HepG2 (cell line): Measurements from ENCODE around the gene UROD. TPM values are rescaled to one million over a fixed set of nuclear protein-coding genes. Genes with fewer than 3 reads are reported as not detected.

Experiments
- ATF7 ChIP-seq, 2 experiments: fragments of 450-650 bp in 1 of 2; sonication (generic) in 1 of 2; formaldehyde crosslinking in 1 of 2; IDR thresholded peaks; 2 replicates each; pipeline versions ENCODE4 v1.4.0 to v1.6.1; 2016 to 2020; ENCODE audit warnings: antibody characterized with exemption in 1 of 2, mild to moderate bottlenecking in 1 of 2, missing genetic modification reagents in 1 of 2
- CEBPB ChIP-seq: IDR thresholded peaks from 2 replicates; pipeline ENCODE4 v1.6.1; 2011; ENCODE audit warnings: low read depth, low read length, improper control_type of control experiment, borderline replicate concordance
- DMAP1 ChIP-seq: IDR thresholded peaks from 2 replicates; pipeline ENCODE4 v1.6.1; 2016
- DNMT3B ChIP-seq: conservative IDR thresholded peaks from 2 replicates; pipeline ENCODE4 v1.6.1; 2016; ENCODE audit warnings: missing biosample characterization, control low read depth
- FOSL2 ChIP-seq: sonication (generic); formaldehyde crosslinking; IDR thresholded peaks from 2 replicates; pipeline ENCODE4 v1.4.0; 2020; ENCODE audit warnings: missing genetic modification reagents
- IKZF1 ChIP-seq: fragments of 450-650 bp; IDR thresholded peaks from 2 replicates; pipeline ENCODE4 v1.7.1; 2016
- JUN ChIP-seq: sonication (generic); formaldehyde crosslinking; IDR thresholded peaks from 2 replicates; pipeline ENCODE4 v1.4.0; 2020; ENCODE audit warnings: mild to moderate bottlenecking, missing genetic modification reagents
- KDM3A ChIP-seq: IDR thresholded peaks from 2 replicates; pipeline ENCODE4 v1.6.1; 2018; ENCODE audit warnings: low read depth, missing compliant biosample characterization
- SOX13 ChIP-seq, 3 experiments: fragments of 450-650 bp in 1 of 3; sonication (generic) in 1 of 3; formaldehyde crosslinking in 1 of 3; IDR thresholded peaks in 2 of 3; conservative IDR thresholded peaks in 1 of 3; 2 replicates each; pipeline versions ENCODE4 v1.5.0 to v1.6.1; 2016 to 2020; ENCODE audit warnings: antibody characterized with exemption in 1 of 3, mild to moderate bottlenecking in 1 of 3, missing compliant biosample characterization in 1 of 3, missing genetic modification reagents in 1 of 3, moderate library complexity in 1 of 3
- SSRP1 ChIP-seq: IDR thresholded peaks from 2 replicates; pipeline ENCODE4 v1.6.1; 2016; ENCODE audit warnings: control low read depth
- TRIM24 ChIP-seq: sonication (generic); formaldehyde crosslinking; IDR thresholded peaks from 2 replicates; pipeline ENCODE4 v1.8.0; 2022; ENCODE audit warnings: mild to moderate bottlenecking, missing genetic modification reagents
- ZFP36L2 ChIP-seq: sonication (generic); formaldehyde crosslinking; IDR thresholded peaks from 2 replicates; pipeline ENCODE4 v1.4.0; 2020; ENCODE audit warnings: missing genetic modification reagents
- ZNF569 ChIP-seq: sonication (generic); formaldehyde crosslinking; IDR thresholded peaks from 2 replicates; pipeline ENCODE4 v1.5.0; 2020; ENCODE audit warnings: mild to moderate bottlenecking, missing genetic modification reagents, moderate library complexity, borderline replicate concordance
- ZNF678 ChIP-seq: sonication (generic); formaldehyde crosslinking; IDR thresholded peaks from 2 replicates; pipeline ENCODE4 v1.4.0; 2020; ENCODE audit warnings: mild to moderate bottlenecking, missing genetic modification reagents
- polyA plus RNA-seq, 8 experiments: library from polyadenylated mRNA; depleted of rRNA in 3 of 8; stranded (reverse) in 7 of 8; unstranded in 1 of 8; fragments of >200 nt; fragmentation: Illumina TruSeq in 4 of 8; extraction: Trizol in 4 of 8; gene quantifications; 2 replicates each; pipeline versions ENCODE4 v1.2.1 to v1.2.3, GENCODE V29; 2011 to 2016; ENCODE audit warnings: low read depth in 4 of 8, missing spikeins in 1 of 8, mixed read lengths in 1 of 8; ENCODE audit not compliant: insufficient read depth in 1 of 8
- total RNA-seq, 5 experiments: library from RNA; depleted of rRNA; stranded (reverse); fragments of >200 nt; fragmentation: Illumina TruSeq; extraction: Trizol; gene quantifications; 2 replicates each; pipeline ENCODE4 v1.2.3, GENCODE V29; 2016; ENCODE audit warnings: low read depth in 1 of 5
- TF ChIP-seq, protein P1 (sequence below): sonication (generic); formaldehyde crosslinking; IDR thresholded peaks from 2 replicates; pipeline ENCODE4 v1.4.0; 2020; ENCODE audit warnings: missing genetic modification reagents, borderline replicate concordance
- TF ChIP-seq, protein P2 (sequence below): sonication (generic); formaldehyde crosslinking; IDR thresholded peaks from 2 replicates; pipeline ENCODE4 v1.4.0; 2020; ENCODE audit warnings: missing genetic modification reagents, low read depth, mild to moderate bottlenecking, borderline replicate concordance
- TF ChIP-seq, protein P3 (sequence below): sonication (generic); formaldehyde crosslinking; IDR thresholded peaks from 2 replicates; pipeline ENCODE4 v1.9.0; 2022; ENCODE audit warnings: missing genetic modification reagents, mild to moderate bottlenecking, borderline replicate concordance
- TF ChIP-seq, protein P4 (sequence below): sonication (generic); formaldehyde crosslinking; conservative IDR thresholded peaks from 2 replicates; pipeline ENCODE4 v1.8.0; 2022; ENCODE audit warnings: missing genetic modification reagents
- TF ChIP-seq, protein P5 (sequence below): sonication (generic); formaldehyde crosslinking; IDR thresholded peaks from 2 replicates; pipeline ENCODE4 v1.8.0; 2022; ENCODE audit warnings: low read depth, missing genetic modification reagents

The UROD gene
- total and polyA plus RNA-seq, 2 of the 13 experiments (the other 11 are each of a cell fraction or from before 2014, with no cell fraction given), result 162 to 171 TPM

DNA sequence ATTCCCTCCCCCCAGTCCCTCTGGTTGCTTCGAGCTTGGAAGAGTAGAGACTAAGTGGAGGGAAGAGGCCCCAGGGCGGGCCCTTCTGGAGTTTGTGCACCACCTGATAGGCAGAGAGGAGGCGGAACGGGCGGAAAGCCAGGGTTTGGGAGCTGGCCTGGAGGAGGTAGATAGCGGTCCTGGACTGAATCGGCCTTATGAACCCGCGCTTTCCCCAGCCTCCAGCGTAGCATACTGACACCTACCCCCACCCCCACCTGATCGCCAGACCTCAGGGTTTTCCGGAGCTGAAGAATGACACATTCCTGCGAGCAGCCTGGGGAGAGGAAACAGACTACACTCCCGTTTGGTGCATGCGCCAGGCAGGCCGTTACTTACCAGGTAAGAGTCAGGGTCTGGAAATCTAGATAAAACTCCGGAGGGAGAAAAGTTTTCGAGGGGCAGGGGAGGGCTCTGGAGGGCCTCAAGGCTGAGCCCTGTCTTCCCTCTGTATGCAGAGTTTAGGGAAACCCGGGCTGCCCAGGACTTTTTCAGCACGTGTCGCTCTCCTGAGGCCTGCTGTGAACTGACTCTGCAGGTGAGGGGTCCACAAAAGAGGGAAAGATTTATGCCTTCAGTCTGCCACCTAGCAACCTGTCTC is 705 bp downstream of the UROD start (continued):
- TF ChIP-seq CEBPB (no peak), SSRP1 (CRISPR knock-in tag) (0 out of 2 replicates have a peak, but pooled peaks have one; percentile 5), DMAP1 (CRISPR knock-in tag) (peak; percentile 56; the same call in 1 of the 2 replicates), ATF7 (IDR thresholded peaks at IDR 0.05) (no peak), ATF7 (CRISPR knock-in tag; IDR thresholded peaks at IDR 0.05) (no peak), DNMT3B (no peak), FOSL2 (peak; percentile 46), JUN (CRISPR knock-in tag) (no peak), ZNF569 (CRISPR knock-in tag) (no peak), SOX13 (IDR thresholded peaks at IDR 0.05) (no peak), SOX13 (CRISPR knock-in tag; conservative IDR thresholded peaks at IDR 0.05 in 1 of 2, IDR thresholded peaks at IDR 0.05 in 1 of 2) (no peak), KDM3A (CRISPR knock-in tag) (no peak), TRIM24 (no peak), ZNF678 (no peak), IKZF1 (no peak), ZFP36L2 (CRISPR knock-in tag) (0 out of 2 replicates have a peak, but pooled peaks have one; percentile 38)
- TF ChIP-seq, protein P1, sequence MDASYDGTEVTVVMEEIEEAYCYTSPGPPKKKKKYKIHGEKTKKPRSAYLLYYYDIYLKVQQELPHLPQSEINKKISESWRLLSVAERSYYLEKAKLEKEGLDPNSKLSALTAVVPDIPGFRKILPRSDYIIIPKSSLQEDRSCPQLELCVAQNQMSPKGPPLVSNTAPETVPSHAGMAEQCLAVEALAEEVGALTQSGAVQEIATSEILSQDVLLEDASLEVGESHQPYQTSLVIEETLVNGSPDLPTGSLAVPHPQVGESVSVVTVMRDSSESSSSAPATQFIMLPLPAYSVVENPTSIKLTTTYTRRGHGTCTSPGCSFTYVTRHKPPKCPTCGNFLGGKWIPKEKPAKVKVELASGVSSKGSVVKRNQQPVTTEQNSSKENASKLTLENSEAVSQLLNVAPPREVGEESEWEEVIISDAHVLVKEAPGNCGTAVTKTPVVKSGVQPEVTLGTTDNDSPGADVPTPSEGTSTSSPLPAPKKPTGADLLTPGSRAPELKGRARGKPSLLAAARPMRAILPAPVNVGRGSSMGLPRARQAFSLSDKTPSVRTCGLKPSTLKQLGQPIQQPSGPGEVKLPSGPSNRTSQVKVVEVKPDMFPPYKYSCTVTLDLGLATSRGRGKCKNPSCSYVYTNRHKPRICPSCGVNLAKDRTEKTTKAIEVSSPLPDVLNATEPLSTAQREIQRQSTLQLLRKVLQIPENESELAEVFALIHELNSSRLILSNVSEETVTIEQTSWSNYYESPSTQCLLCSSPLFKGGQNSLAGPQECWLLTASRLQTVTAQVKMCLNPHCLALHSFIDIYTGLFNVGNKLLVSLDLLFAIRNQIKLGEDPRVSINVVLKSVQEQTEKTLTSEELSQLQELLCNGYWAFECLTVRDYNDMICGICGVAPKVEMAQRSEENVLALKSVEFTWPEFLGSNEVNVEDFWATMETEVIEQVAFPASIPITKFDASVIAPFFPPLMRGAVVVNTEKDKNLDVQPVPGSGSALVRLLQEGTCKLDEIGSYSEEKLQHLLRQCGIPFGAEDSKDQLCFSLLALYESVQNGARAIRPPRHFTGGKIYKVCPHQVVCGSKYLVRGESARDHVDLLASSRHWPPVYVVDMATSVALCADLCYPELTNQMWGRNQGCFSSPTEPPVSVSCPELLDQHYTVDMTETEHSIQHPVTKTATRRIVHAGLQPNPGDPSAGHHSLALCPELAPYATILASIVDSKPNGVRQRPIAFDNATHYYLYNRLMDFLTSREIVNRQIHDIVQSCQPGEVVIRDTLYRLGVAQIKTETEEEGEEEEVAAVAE (CRISPR knock-in tag), result no peak
- TF ChIP-seq, protein P2, sequence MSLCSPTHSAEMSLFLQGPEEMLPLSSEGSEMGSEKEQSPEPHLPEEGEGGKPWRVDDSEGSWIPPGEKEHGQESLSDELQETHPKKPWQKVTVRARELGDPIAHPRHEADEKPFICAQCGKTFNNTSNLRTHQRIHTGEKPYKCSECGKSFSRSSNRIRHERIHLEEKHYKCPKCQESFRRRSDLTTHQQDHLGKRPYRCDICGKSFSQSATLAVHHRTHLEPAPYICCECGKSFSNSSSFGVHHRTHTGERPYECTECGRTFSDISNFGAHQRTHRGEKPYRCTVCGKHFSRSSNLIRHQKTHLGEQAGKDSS (CRISPR knock-in tag), result no peak
- TF ChIP-seq, protein P3, sequence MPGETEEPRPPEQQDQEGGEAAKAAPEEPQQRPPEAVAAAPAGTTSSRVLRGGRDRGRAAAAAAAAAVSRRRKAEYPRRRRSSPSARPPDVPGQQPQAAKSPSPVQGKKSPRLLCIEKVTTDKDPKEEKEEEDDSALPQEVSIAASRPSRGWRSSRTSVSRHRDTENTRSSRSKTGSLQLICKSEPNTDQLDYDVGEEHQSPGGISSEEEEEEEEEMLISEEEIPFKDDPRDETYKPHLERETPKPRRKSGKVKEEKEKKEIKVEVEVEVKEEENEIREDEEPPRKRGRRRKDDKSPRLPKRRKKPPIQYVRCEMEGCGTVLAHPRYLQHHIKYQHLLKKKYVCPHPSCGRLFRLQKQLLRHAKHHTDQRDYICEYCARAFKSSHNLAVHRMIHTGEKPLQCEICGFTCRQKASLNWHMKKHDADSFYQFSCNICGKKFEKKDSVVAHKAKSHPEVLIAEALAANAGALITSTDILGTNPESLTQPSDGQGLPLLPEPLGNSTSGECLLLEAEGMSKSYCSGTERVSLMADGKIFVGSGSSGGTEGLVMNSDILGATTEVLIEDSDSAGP, result peak; percentile 45; the same call in 1 of the 2 replicates
- TF ChIP-seq, protein P4, sequence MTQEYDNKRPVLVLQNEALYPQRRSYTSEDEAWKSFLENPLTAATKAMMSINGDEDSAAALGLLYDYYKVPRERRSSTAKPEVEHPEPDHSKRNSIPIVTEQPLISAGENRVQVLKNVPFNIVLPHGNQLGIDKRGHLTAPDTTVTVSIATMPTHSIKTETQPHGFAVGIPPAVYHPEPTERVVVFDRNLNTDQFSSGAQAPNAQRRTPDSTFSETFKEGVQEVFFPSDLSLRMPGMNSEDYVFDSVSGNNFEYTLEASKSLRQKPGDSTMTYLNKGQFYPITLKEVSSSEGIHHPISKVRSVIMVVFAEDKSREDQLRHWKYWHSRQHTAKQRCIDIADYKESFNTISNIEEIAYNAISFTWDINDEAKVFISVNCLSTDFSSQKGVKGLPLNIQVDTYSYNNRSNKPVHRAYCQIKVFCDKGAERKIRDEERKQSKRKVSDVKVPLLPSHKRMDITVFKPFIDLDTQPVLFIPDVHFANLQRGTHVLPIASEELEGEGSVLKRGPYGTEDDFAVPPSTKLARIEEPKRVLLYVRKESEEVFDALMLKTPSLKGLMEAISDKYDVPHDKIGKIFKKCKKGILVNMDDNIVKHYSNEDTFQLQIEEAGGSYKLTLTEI (CRISPR knock-in tag), result no peak
- TF ChIP-seq, protein P5, sequence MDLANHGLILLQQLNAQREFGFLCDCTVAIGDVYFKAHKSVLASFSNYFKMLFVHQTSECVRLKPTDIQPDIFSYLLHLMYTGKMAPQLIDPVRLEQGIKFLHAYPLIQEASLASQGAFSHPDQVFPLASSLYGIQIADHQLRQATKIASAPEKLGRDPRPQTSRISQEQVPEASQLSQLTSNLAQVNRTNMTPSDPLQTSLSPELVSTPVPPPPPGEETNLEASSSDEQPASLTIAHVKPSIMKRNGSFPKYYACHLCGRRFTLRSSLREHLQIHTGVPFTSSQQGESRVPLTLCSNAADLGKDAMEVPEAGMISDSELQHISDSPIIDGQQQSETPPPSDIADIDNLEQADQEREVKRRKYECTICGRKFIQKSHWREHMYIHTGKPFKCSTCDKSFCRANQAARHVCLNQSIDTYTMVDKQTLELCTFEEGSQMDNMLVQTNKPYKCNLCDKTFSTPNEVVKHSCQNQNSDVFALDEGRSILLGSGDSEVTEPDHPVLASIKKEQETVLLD (CRISPR knock-in tag), result no peak
